Brain microvascular endothelial cell (primary cell): ENCODE measurements around the gene CYS1.
"Not testable (repeated sequence)": the region's sequence is repeated elsewhere in the genome, so short reads cannot be mapped to it uniquely, and the experiment has no call there.

ENCODE experiments used
- DNase-seq: peaks from one replicate; pipeline ENCODE4 v3.0.0-alpha.2; 2020
- H3K27ac ChIP-seq: fragments of 250-450 bp; sonication (Bioruptor Pico); 2 replicates; pipeline ENCODE4 v1.5.1; 2020; ENCODE audit warnings: mild to moderate bottlenecking, moderate library complexity
- H3K27me3 ChIP-seq: fragments of 250-450 bp; sonication (Bioruptor Pico); replicated peaks from 2 replicates; pipeline ENCODE4 v1.5.1; 2020; ENCODE audit warnings: mild to moderate bottlenecking
- H3K36me3 ChIP-seq: fragments of 250-450 bp; sonication (Bioruptor Pico); replicated peaks from 2 replicates; pipeline ENCODE4 v1.5.1; 2020; ENCODE audit warnings: mild to moderate bottlenecking
- H3K4me3 ChIP-seq: 2 replicates; pipeline ENCODE4 v1.5.1; 2011; ENCODE audit warnings: low read depth, mild to moderate bottlenecking, control low read depth, low read length, moderate library complexity
- in situ Hi-C: cut with HindIII; loops from 2 replicates; pipeline ENCODE4 v1.10.0; 2017; ENCODE audit warnings: low sequenced_read_pairs, low pct_ligation_motif_present
- TF ChIP-seq, protein P1 (sequence below): IDR thresholded peaks from 2 replicates; pipeline ENCODE4 v1.5.1; 2011; ENCODE audit warnings: low read depth, mild to moderate bottlenecking, moderate library complexity, low read length, control low read depth, inconsistent platforms; ENCODE audit errors: missing control alignments

The CYS1 gene

DNA sequence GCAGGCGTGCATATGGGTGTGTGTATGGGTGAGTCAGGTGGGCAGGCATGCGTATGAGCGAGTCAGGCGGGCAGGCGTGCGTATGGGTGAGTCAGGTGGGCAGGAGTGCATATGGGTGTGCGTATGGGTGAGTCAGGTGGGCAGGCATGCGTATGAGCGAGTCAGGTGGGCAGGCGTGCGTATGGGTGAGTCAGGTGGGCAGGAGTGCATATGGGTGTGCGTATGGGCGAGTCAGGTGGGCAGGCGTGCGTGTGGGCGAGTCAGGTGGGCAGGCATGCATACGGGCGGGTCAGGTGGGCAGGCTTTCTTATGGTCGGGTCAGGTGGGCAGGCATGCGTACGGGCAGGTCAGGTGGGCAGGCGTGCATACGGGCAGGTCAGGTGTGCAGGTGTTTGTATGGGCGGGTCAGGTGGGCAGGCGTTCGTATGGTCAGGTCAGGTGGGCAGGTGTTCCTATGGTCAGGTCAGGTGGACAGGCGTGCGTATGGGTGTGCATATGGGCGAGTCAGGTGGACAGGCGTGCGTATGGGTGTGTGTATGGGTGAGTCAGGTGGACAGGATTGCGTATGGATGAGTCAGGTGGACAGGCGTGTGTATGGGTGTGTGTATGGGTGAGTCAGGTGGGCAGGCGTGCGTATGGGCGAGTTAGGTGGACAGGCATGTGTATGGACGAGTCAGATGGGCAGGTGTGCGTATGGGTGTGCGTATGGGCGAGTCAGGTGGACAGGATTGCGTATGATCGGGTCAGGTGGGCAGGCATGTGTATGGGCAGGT lies 65.6 kb downstream of the CYS1 start:
- Histone ChIP-seq H3K27me3 (no peaks in the 10 kb centered on the region), H3K4me3 (no peak overlapping the region), H3K36me3 (no peaks in the 10 kb centered on the region), H3K27ac (no peak overlapping the region)
- TF ChIP-seq, protein P1, sequence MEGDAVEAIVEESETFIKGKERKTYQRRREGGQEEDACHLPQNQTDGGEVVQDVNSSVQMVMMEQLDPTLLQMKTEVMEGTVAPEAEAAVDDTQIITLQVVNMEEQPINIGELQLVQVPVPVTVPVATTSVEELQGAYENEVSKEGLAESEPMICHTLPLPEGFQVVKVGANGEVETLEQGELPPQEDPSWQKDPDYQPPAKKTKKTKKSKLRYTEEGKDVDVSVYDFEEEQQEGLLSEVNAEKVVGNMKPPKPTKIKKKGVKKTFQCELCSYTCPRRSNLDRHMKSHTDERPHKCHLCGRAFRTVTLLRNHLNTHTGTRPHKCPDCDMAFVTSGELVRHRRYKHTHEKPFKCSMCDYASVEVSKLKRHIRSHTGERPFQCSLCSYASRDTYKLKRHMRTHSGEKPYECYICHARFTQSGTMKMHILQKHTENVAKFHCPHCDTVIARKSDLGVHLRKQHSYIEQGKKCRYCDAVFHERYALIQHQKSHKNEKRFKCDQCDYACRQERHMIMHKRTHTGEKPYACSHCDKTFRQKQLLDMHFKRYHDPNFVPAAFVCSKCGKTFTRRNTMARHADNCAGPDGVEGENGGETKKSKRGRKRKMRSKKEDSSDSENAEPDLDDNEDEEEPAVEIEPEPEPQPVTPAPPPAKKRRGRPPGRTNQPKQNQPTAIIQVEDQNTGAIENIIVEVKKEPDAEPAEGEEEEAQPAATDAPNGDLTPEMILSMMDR = no peak
- in situ Hi-C loops = no loop called here
- no peak for DNase-seq

DNA sequence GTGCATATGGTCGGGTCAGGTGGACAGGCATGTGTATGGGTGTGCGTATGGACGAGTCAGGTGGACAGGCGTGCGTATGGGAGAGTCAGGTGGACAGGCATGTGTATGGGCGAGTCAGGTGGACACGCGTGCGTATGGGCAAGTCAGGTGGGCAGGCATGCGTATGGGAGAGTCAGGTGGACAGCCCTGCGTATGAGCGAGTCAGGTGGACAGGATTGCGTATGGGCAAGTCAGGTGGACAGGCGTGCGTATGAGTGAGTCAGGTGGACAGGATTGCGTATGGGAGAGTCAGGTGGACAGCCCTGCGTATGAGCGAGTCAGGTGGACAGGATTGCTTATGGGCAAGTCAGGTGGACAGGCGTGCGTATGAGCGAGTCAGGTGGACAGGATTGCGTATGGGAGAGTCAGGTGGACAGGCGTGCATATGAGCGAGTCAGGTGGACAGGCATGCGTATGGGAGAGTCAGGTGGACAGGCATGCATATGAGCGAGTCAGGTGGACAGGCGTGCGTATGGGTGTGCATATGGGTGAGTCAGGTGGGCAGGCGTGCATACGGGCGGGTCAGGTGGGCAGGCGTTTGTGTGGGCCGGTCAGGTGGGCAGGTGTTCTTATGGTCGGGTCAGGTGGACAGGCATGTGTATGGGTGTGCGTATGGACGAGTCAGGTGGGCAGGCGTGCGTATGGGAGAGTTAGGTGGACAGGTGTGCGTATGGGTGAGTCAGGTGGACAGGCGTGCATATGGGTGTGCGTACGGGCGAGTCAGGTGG lies 66.4 kb downstream of the CYS1 start:
- H3K27me3 ChIP-seq, in situ Hi-C loops, H3K4me3 ChIP-seq, H3K36me3 ChIP-seq, DNase-seq, H3K27ac ChIP-seq: not testable (repeated sequence)

DNA sequence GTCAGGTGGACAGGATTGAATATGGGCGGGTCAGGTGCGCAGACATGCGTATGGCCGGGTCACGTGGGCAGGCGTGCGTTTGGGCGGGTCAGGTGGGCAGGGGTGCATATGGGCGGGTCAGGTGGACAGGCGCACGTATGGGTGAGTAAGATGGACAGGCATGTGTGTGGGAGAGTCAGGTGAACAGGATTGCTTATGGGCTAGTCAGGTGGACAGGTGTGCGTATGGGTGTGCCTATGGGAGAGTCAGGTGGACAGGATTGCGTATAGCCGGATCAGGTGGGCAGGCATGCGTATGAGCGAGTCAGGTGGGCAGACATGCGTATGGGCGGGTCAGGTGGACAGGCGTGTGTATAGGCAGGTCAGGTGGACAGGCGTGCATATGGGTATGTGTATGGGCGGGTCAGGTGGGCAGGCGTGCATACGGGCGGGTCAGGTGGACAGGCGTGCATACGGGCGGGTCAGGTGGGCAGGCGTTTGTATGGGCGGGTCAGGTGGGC lies 67.2 kb downstream of the CYS1 start:
- no peak overlapping the region for H3K4me3 ChIP-seq
- no peak for DNase-seq
- in situ Hi-C loops = no loop called here
- no peak overlapping the region for H3K27ac ChIP-seq
- H3K27me3 ChIP-seq = no peaks in the 10 kb centered on the region
- no peaks in the 10 kb centered on the region for H3K36me3 ChIP-seq
- TF ChIP-seq, protein P1 = no peak

DNA sequence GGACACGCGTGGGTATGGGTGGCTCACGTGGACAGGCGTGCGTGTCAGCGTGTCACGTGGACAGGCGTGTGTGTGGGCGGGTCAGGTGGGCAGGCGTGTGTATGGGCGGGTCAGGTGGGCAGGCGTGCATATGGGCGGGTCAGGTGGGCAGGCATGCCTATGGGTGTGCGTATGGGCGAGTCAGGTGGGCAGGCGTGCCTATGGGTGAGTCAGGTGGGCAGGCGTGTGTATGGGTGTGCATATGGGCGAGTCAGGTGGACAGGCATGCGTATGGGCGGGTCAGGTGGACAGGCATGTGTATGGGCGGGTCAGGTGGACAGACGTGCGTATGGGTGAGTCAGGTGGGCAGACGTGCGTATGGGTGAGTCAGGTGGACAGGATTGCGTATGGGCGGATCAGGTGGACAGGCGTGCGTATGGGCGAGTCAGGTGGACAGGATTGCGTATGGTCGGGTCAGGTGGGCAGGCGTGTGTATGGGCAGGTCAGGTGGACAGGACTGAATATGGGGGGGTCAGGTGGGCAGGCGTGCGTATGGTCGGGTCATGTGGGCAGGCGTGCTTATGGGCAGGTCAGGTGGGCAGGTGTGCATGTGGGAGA lies 67.7 kb downstream of the CYS1 start:
- H3K27ac ChIP-seq, DNase-seq, H3K36me3 ChIP-seq, H3K27me3 ChIP-seq, in situ Hi-C loops, H3K4me3 ChIP-seq: not testable (repeated sequence)

DNA sequence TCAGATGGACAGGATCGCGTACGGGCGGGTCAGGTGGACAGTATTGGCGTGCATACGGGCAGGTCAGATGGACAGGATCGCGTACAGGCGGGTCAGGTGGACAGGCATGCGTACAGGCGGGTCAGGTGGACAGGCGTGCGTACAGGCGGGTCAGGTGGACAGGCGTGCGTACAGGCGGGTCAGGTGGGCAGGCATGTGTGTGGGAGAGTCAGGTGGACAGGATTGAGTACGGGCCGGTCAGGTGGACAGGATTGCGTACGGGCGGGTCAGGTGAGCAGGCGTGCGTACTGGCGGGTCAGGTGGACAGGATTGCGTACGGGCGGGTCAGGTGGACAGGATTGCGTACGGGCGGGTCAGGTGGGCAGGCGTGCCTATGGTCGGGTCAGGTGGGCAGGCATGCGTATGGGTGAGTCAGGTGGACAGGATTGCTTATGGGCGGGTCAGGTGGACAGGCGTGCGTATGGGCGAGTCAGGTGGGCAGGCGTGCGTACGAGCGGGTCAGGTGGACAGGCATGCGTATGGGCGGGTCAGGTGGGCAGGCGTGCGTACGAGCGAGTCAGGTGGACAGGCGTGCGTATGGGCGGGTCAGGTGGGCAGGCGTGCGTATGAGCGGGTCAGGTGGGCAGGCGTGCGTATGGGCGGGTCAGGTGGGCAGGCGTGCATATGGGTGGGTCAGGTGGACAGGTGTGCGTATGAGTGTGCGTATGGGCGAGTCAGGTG lies 68.4 kb downstream of the CYS1 start:
- in situ Hi-C loops, H3K36me3 ChIP-seq, H3K27me3 ChIP-seq, H3K4me3 ChIP-seq, DNase-seq, H3K27ac ChIP-seq: not testable (repeated sequence)

DNA sequence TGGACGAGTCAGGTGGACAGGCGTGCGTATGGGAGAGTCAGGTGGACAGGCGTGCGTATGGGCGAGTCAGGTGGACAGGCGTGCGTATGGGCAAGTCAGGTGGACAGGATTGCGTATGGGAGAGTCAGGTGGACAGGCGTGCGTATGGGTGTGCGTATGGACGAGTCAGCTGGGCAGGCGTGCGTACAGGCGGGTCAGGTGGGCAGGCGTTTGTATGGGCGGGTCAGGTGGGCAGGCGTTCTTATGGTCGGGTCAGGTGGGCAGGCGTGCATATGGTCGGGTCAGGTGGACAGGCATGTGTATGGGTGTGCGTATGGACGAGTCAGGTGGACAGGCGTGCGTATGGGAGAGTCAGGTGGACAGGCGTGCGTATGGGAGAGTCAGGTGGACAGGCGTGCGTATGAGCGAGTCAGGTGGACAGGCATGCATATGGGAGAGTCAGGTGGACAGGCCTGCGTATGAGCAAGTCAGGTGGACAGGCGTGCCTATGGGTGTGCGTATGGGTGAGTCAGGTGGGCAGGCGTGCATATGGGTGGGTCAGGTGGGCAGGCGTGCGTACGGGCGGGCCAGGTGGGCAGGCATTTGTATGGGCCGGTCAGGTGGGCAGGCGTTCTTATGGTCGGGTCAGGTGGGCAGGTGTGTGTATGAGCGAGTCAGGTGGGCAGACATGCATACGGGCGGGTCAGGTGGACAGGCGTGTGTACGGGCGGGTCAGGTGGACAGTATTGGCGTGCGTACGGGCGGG lies 69.2 kb downstream of the CYS1 start:
- in situ Hi-C loops, H3K4me3 ChIP-seq, H3K36me3 ChIP-seq, H3K27ac ChIP-seq, DNase-seq, H3K27me3 ChIP-seq: not testable (repeated sequence)
